ENCODE results near the gene GALNS.
A peak's percentile ranks its signal among the peaks of the same experiment; 100 is the strongest.

Gene GALNS

GRCh38 chr16:88816736-88817535 lies 39.8 kb downstream of the GALNS start:
- Histone ChIP-seq H3K27ac (ENCODE audit: insufficient read depth, low read depth, low read length, poor library complexity, severe bottlenecking) (no peak overlapping the region), H3K4me3 (ENCODE audit: insufficient read depth, low read depth, low read length) (no peak overlapping the region), H3K4me1 (ENCODE audit: control insufficient read depth, insufficient read depth, low read length) (no peaks in the 10 kb centered on the region), H3K36me3 (ENCODE audit: control insufficient read depth, insufficient read depth, low read length) (no peaks in the 10 kb centered on the region), H3K27me3 (ENCODE audit: control insufficient read depth, insufficient read depth, low read length, poor library complexity, severe bottlenecking) (no peaks in the 10 kb centered on the region), H3K9me3 (ENCODE audit: control insufficient read depth, low read length) (no peaks in the 10 kb centered on the region)
- 91 to 92% methylated on average over 41 of the region's 41 CpGs for WGBS, 2 experiments

- WGBS, 2 experiments = 78% methylated on average over 19 of the region's 19 CpGs
- H3K4me1 ChIP-seq (ENCODE audit: control insufficient read depth, insufficient read depth, low read length) = no peaks in the 10 kb centered on the region
- H3K9me3 ChIP-seq (ENCODE audit: control insufficient read depth, low read length) = no peaks in the 10 kb centered on the region
Measured at GRCh38 chr16:88815901-88816589, 40.7 kb downstream of the GALNS start.

GRCh38 chr16:88815227-88815626 lies 41.5 kb downstream of the GALNS start:
- 94 to 95% methylated on average over 10 of the region's 10 CpGs for WGBS, 2 experiments
- Histone ChIP-seq H3K4me3 (ENCODE audit: insufficient read depth, low read depth, low read length) (no peak overlapping the region), H3K9me3 (ENCODE audit: control insufficient read depth, low read length) (no peaks in the 10 kb centered on the region), H3K27ac (ENCODE audit: insufficient read depth, low read depth, low read length, poor library complexity, severe bottlenecking) (no peak overlapping the region), H3K4me1 (ENCODE audit: control insufficient read depth, insufficient read depth, low read length) (no peaks in the 10 kb centered on the region), H3K27me3 (ENCODE audit: control insufficient read depth, insufficient read depth, low read length, poor library complexity, severe bottlenecking) (no peaks in the 10 kb centered on the region), H3K36me3 (ENCODE audit: control insufficient read depth, insufficient read depth, low read length) (no peaks in the 10 kb centered on the region)

More at GRCh38 chr16:88815901-88816589, 40.7 kb downstream of the GALNS start:
- Histone ChIP-seq H3K27ac (ENCODE audit: insufficient read depth, low read depth, low read length, poor library complexity, severe bottlenecking) (no peak overlapping the region), H3K4me3 (ENCODE audit: insufficient read depth, low read depth, low read length) (no peak overlapping the region), H3K36me3 (ENCODE audit: control insufficient read depth, insufficient read depth, low read length) (no peaks in the 10 kb centered on the region), H3K27me3 (ENCODE audit: control insufficient read depth, insufficient read depth, low read length, poor library complexity, severe bottlenecking) (no peaks in the 10 kb centered on the region)

GRCh38 chr16:88814144-88814502 lies 42.6 kb downstream of the GALNS start:
- H3K27me3 ChIP-seq (ENCODE audit: control insufficient read depth, insufficient read depth, low read length, poor library complexity, severe bottlenecking) = no peaks in the 10 kb centered on the region
- no peak overlapping the region for H3K4me3 ChIP-seq (ENCODE audit: insufficient read depth, low read depth, low read length)
- 91% methylated on average over 13 of the region's 13 CpGs for WGBS, 2 experiments
- no peaks in the 10 kb centered on the region for H3K36me3 ChIP-seq (ENCODE audit: control insufficient read depth, insufficient read depth, low read length)
- H3K27ac ChIP-seq (ENCODE audit: insufficient read depth, low read depth, low read length, poor library complexity, severe bottlenecking) = no peak overlapping the region
- H3K9me3 ChIP-seq (ENCODE audit: control insufficient read depth, low read length) = no peaks in the 10 kb centered on the region
- no peaks in the 10 kb centered on the region for H3K4me1 ChIP-seq (ENCODE audit: control insufficient read depth, insufficient read depth, low read length)

GRCh38 chr16:88813269-88814143 lies 43.2 kb downstream of the GALNS start:
- Histone ChIP-seq H3K36me3 (ENCODE audit: control insufficient read depth, insufficient read depth, low read length) (no peaks in the 10 kb centered on the region), H3K27me3 (ENCODE audit: control insufficient read depth, insufficient read depth, low read length, poor library complexity, severe bottlenecking) (no peaks in the 10 kb centered on the region), H3K4me1 (ENCODE audit: control insufficient read depth, insufficient read depth, low read length) (no peaks in the 10 kb centered on the region), H3K4me3 (ENCODE audit: insufficient read depth, low read depth, low read length) (no peak overlapping the region), H3K9me3 (ENCODE audit: control insufficient read depth, low read length) (no peaks in the 10 kb centered on the region), H3K27ac (ENCODE audit: insufficient read depth, low read depth, low read length, poor library complexity, severe bottlenecking) (no peak overlapping the region)
- WGBS, 2 experiments = 88% methylated on average over 26 of the region's 26 CpGs

- Histone ChIP-seq H3K27ac (ENCODE audit: insufficient read depth, low read depth, low read length, poor library complexity, severe bottlenecking) (peak overlapping the region; percentile 97), H3K9me3 (ENCODE audit: control insufficient read depth, low read length) (no peaks in the 10 kb centered on the region), H3K27me3 (ENCODE audit: control insufficient read depth, insufficient read depth, low read length, poor library complexity, severe bottlenecking) (no peaks in the 10 kb centered on the region), H3K4me1 (ENCODE audit: control insufficient read depth, insufficient read depth, low read length) (no peaks in the 10 kb centered on the region), H3K4me3 (ENCODE audit: insufficient read depth, low read depth, low read length) (peak overlapping the region; percentile 69), H3K36me3 (ENCODE audit: control insufficient read depth, insufficient read depth, low read length) (peaks cover 8% of the 10 kb centered on the region)
- WGBS, 2 experiments = 58 to 59% methylated on average over 37 of the region's 37 CpGs
Measured at GRCh38 chr16:88812513-88813268, 44.1 kb downstream of the GALNS start.

- 0 to 1% methylated on average over 84 of the region's 84 CpGs for WGBS, 2 experiments
- H3K4me3 ChIP-seq (ENCODE audit: insufficient read depth, low read depth, low read length) = peak within 1 kb of the TSS; percentile 69
- no peaks in the 10 kb centered on the region for H3K9me3 ChIP-seq (ENCODE audit: control insufficient read depth, low read length)
- no peaks in the 10 kb centered on the region for H3K27me3 ChIP-seq (ENCODE audit: control insufficient read depth, insufficient read depth, low read length, poor library complexity, severe bottlenecking)
- peaks cover 15% of the 10 kb centered on the region for H3K36me3 ChIP-seq (ENCODE audit: control insufficient read depth, insufficient read depth, low read length)
- peak within 1 kb of the TSS; percentile 97 for H3K27ac ChIP-seq (ENCODE audit: insufficient read depth, low read depth, low read length, poor library complexity, severe bottlenecking)
- no peaks in the 10 kb centered on the region for H3K4me1 ChIP-seq (ENCODE audit: control insufficient read depth, insufficient read depth, low read length)
Measured at GRCh38 chr16:88811769-88812512, 44.8 kb downstream of the GALNS start, which contains the start of gene APRT. TSS of gene APRT (minus strand) at chr16:88811928. CDS start at chr16:88811899, 29 bp downstream.

GRCh38 chr16:88810912-88811768 lies 45.6 kb downstream of the GALNS start:
- H3K27ac ChIP-seq (ENCODE audit: insufficient read depth, low read depth, low read length, poor library complexity, severe bottlenecking) = peak overlapping the region; percentile 18
- no peaks in the 10 kb centered on the region for H3K9me3 ChIP-seq (ENCODE audit: control insufficient read depth, low read length)
- H3K4me3 ChIP-seq (ENCODE audit: insufficient read depth, low read depth, low read length) = peak overlapping the region; percentile 69
- no peaks in the 10 kb centered on the region for H3K4me1 ChIP-seq (ENCODE audit: control insufficient read depth, insufficient read depth, low read length)
- 3% methylated on average over 65 of the region's 65 CpGs for WGBS, 2 experiments
- H3K27me3 ChIP-seq (ENCODE audit: control insufficient read depth, insufficient read depth, low read length, poor library complexity, severe bottlenecking) = no peaks in the 10 kb centered on the region
- peaks cover 22% of the 10 kb centered on the region for H3K36me3 ChIP-seq (ENCODE audit: control insufficient read depth, insufficient read depth, low read length)

Measured in ectodermal cell (in vitro differentiated cells).